ENCODE data around the gene CASQ2. TPM values are rescaled to one million over a fixed set of nuclear protein-coding genes. Genes with fewer than 3 reads are reported as not detected.

The CASQ2 gene
- total and polyA plus RNA-seq, 2 of the 4 experiments (the other 2 are of a cell fraction), result not detected

DNA sequence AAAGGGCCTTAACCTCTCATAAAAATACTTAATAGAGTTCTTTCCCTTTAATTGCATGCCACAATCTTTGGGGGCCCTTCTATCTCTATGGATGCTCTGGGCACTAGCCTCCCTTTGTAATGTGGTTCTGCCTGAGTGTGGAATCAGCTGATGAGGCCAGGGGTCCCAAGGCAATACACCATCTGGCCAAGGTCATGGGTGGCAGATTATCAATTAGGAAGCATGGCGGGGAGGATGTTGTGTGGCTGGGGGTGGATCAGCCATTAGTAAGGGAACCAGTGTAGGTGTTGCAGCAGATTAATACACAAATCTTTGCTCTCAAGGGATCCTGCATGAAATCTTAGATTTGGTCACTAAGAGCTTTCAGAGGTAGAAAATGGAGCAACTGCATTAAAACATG, 37.1 kb upstream of the CASQ2 start:
- no peaks in the 10 kb centered on the region for H4K20me1 ChIP-seq (ENCODE audit: insufficient read depth, low read length)
- no peak overlapping the region for H3K56ac ChIP-seq (ENCODE audit: extremely low read depth, insufficient read depth, low read length)
- H3K18ac ChIP-seq (ENCODE audit: low read depth, low read length), result no peak overlapping the region
- no peak overlapping the region for H2AFZ ChIP-seq (replicated peaks; ENCODE audit: low read length, poor library complexity)
- peaks cover 2% of the 10 kb centered on the region; the same call in 1 of the 2 replicates for H3K27me3 ChIP-seq (ENCODE audit: control insufficient read depth, insufficient read depth, low read length)
- H3K79me1 ChIP-seq (ENCODE audit: low read depth in 1 of 2, low read length in 2 of 2), result no peaks in the 10 kb centered on the region
- H2BK120ac ChIP-seq (ENCODE audit: low read depth, low read length), result no peak overlapping the region
- no peak for DNase-seq
- no peak overlapping the region for H4K8ac ChIP-seq (ENCODE audit: low read depth in 2 of 2, low read length in 2 of 2)
- no TSS peak for BruUV-seq (replicated peaks)
- H3K9me1 ChIP-seq (ENCODE audit: insufficient read depth, low read length), result no peaks in the 10 kb centered on the region
- H4K5ac ChIP-seq (ENCODE audit: low read depth, low read length), result no peak overlapping the region
- H3K36me3 ChIP-seq (ENCODE audit: control insufficient read depth, insufficient read depth, low read length), result no peaks in the 10 kb centered on the region
- dilution Hi-C loops (cut with HindIII; ENCODE audit: low sequenced_read_pairs, unreplicated experiment), result no loop called here
- ATAC-seq (ENCODE audit: low read depth), result no peak
- POLR2A ChIA-PET (ENCODE audit: unreplicated experiment), result no interaction called here
- intact Hi-C loops (cut with micrococcal nuclease), result loop anchor here (5.0 kb wide), 1 partner anchor 47 kb away; no protein-coding TSS in a partner anchor
- H4K91ac ChIP-seq (ENCODE audit: insufficient read depth, low read depth, low read length), result no peak overlapping the region
- no peak overlapping the region for H3K4ac ChIP-seq (ENCODE audit: low read depth, low read length)
- TF ChIP-seq FOS (IDR thresholded peaks at IDR 0.05; ENCODE audit: low read depth, low read length) (no peak), MXI1 (IDR thresholded peaks at IDR 0.05; ENCODE audit: borderline replicate concordance, low read depth, low read length) (no peak), RAD21 (IDR thresholded peaks at IDR 0.05; ENCODE audit: low read length) (no peak)
- CTCF ChIA-PET, result no interaction called here
- no peak overlapping the region for H3K14ac ChIP-seq (replicated peaks; ENCODE audit: low read depth, low read length)
- WGBS, 2 experiments (ENCODE audit: extremely low coverage in 2 of 2, insufficient read length in 1 of 2), result no CpG with 5 or more reads among the region's 1 CpG
- no peak overlapping the region for H2AK5ac ChIP-seq (ENCODE audit: low read depth, low read length)
- in situ Hi-C loops (cut with MboI; ENCODE audit: low sequenced_read_pairs), result loop anchor here (10.0 kb wide), 2 partner anchors 179 to 689 kb away; no protein-coding TSS in a partner anchor
- H2BK20ac ChIP-seq (ENCODE audit: low read depth, low read length), result no peak overlapping the region
- H3K4me1 ChIP-seq (ENCODE audit: control insufficient read depth, insufficient read depth, low read length), result no peaks in the 10 kb centered on the region
- H3K27ac ChIP-seq (ENCODE audit: insufficient read depth, low read length), result no peak overlapping the region
- H3K4me2 ChIP-seq (ENCODE audit: low read depth, low read length), result no peak overlapping the region
- no peak overlapping the region for H3K4me3 ChIP-seq (ENCODE audit: insufficient read depth, low read depth, low read length)
- no peak overlapping the region for H2BK5ac ChIP-seq (ENCODE audit: low read depth, low read length, poor library complexity, severe bottlenecking)
- no peak overlapping the region for H2AK9ac ChIP-seq (replicated peaks; ENCODE audit: low read depth, low read length, poor library complexity)
- no peak overlapping the region for H3K23ac ChIP-seq (ENCODE audit: low read depth, low read length)
- no peak overlapping the region for H3K9ac ChIP-seq (ENCODE audit: low read depth, low read length)
- H2BK15ac ChIP-seq (ENCODE audit: low read depth, low read length), result no peak overlapping the region
- H3K9me3 ChIP-seq (ENCODE audit: control insufficient read depth, insufficient read depth, low read length), result no peaks in the 10 kb centered on the region

Data from IMR-90 (cell line).